Measurements from ENCODE around the gene GPR68. TPM values are rescaled to one million over a fixed set of nuclear protein-coding genes. Genes with fewer than 3 reads are reported as not detected.

The GPR68 gene
- total and polyA plus RNA-seq, 2 experiments from 2014 or later, result 0.20 to 0.42 TPM

DNA sequence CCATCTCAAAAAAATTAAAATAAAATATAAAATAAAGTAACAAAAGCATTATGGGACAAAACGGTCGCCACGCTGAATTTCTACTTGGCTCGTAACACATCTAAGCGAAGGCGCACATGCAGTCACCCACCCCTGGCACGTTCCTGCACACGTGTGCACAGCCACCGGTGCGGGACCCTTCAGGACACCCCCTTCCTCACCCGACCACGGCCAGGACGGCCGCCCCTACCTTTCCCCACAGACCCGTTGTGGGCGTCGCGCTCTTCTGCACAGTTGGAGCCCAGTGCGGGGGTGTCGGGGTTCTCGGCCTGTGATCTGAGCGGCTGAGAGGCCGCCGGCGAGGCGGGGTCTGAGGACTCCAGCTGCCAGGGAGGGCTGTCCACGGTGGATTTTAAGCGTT is 44.4 kb upstream of the GPR68 start:
- no peak overlapping the region for H2AFZ ChIP-seq
- H3K27ac ChIP-seq, result no peak overlapping the region
- DNase-seq (ENCODE audit: low spot score), result no peak
- no peaks in the 10 kb centered on the region for H3K9me2 ChIP-seq (replicated peaks; ENCODE audit: insufficient read depth)
- H3K4me2 ChIP-seq, result no peak overlapping the region
- H3K9me3 ChIP-seq (ENCODE audit: low read depth), result no peaks in the 10 kb centered on the region
- no peaks in the 10 kb centered on the region for H3K36me3 ChIP-seq (replicated peaks; ENCODE audit: insufficient read depth, low read depth)
- peaks cover 14% of the 10 kb centered on the region for H3K4me1 ChIP-seq (ENCODE audit: insufficient read depth)
- 97% methylated on average over 28 of the region's 28 CpGs for WGBS (ENCODE audit: low lambda C conversion rate, missing lambda C conversion rate)
- TF ChIP-seq EZH2phosphoT487 (IDR thresholded peaks at IDR 0.05; ENCODE audit: low read depth, severe bottlenecking, unreplicated experiment) (no peak), CTCF (IDR thresholded peaks at IDR 0.05; ENCODE audit: poor library complexity) (no peak), EZH2 (IDR thresholded peaks at IDR 0.05; ENCODE audit: borderline replicate concordance) (no peak)
- H3K4me3 ChIP-seq, result no peak overlapping the region
- H4K20me1 ChIP-seq (ENCODE audit: insufficient read depth, poor library complexity, severe bottlenecking), result no peaks in the 10 kb centered on the region
- no peaks in the 10 kb centered on the region for H3K79me2 ChIP-seq
- H3K27me3 ChIP-seq, result no peaks in the 10 kb centered on the region

DNA sequence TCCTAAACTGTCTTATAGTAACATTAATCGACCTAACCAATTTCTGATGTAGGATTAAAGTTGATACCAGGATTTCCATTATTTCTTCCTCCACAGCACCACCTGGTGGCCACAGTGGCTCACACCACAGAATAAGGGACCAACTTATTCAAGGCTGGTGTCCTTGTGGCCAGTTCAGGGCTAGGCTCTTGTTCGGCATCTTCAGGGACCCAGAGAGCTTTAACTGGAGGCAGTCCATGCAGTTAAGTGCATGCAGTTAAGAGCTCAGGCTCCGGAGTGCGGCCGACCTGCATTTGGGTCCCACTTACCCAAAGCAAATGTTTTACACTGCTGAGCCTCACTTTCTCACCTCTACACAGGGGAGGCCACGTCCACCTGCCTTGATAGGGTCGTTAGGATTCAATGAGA is 42.0 kb upstream of the GPR68 start:
- Histone ChIP-seq H4K20me1 (ENCODE audit: insufficient read depth, poor library complexity, severe bottlenecking) (no peaks in the 10 kb centered on the region), H3K9me3 (ENCODE audit: low read depth) (no peaks in the 10 kb centered on the region), H3K4me3 (no peak overlapping the region), H3K27me3 (no peaks in the 10 kb centered on the region), H3K4me1 (ENCODE audit: insufficient read depth) (peaks cover 21% of the 10 kb centered on the region), H2AFZ (no peak overlapping the region), H3K4me2 (no peak overlapping the region), H3K36me3 (replicated peaks; ENCODE audit: insufficient read depth, low read depth) (peaks cover 3% of the 10 kb centered on the region), H3K9me2 (replicated peaks; ENCODE audit: insufficient read depth) (no peaks in the 10 kb centered on the region), H3K27ac (no peak overlapping the region), H3K79me2 (no peaks in the 10 kb centered on the region)
- 55% methylated on average over 7 of the region's 7 CpGs for WGBS (ENCODE audit: low lambda C conversion rate, missing lambda C conversion rate)
- TF ChIP-seq EZH2phosphoT487 (IDR thresholded peaks at IDR 0.05; ENCODE audit: low read depth, severe bottlenecking, unreplicated experiment), result no peak
- no peak for TF ChIP-seq EZH2 (IDR thresholded peaks at IDR 0.05; ENCODE audit: borderline replicate concordance)
- peak; percentile 91 for TF ChIP-seq CTCF (IDR thresholded peaks at IDR 0.05; ENCODE audit: poor library complexity)
- peak; percentile 73 for DNase-seq (ENCODE audit: low spot score)

DNA sequence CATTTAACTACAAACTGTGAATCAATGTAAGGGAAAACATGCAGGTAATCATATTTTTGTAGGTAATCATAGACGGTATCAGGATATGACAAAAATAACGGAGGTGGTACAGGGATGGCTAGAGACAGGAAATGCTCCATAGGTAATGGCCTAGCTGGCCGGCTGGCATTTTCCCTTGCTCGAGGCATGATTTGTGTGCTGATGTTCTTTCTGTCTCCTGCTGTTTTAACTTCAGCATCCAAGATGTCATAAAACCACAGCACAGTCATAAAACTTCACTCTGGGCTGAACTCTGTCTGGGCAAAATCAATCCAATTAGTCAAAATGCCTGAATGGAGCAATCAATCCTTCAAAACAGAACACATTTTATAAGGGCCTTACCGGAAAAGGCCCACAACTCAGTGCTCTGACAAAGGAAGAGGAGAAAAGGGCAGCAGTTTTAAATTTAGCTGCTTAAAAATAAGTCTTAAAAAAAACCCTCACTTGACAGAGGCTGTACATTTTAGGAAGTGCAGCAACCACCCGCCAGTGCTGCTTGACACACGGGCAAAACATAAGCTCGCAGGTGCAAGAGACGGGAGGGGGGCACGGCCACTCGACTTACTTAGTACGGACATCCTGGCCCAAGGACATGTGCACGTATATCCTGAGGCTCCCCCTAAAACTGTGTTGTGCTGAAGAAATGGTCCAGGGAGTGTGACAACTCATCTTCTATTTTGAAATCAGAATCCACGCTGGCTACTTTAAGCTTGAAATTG is 40.5 kb upstream of the GPR68 start:
- Histone ChIP-seq H3K27me3 (no peaks in the 10 kb centered on the region), H2AFZ (no peak overlapping the region), H3K27ac (no peak overlapping the region), H3K9me3 (ENCODE audit: low read depth) (no peaks in the 10 kb centered on the region), H4K20me1 (ENCODE audit: insufficient read depth, poor library complexity, severe bottlenecking) (no peaks in the 10 kb centered on the region), H3K4me3 (no peak overlapping the region), H3K9me2 (replicated peaks; ENCODE audit: insufficient read depth) (no peaks in the 10 kb centered on the region), H3K36me3 (replicated peaks; ENCODE audit: insufficient read depth, low read depth) (peaks cover 3% of the 10 kb centered on the region), H3K79me2 (no peaks in the 10 kb centered on the region), H3K4me2 (no peak overlapping the region), H3K4me1 (ENCODE audit: insufficient read depth) (peaks cover 21% of the 10 kb centered on the region)
- TF ChIP-seq EZH2 (IDR thresholded peaks at IDR 0.05; ENCODE audit: borderline replicate concordance), result no peak
- TF ChIP-seq CTCF (IDR thresholded peaks at IDR 0.05; ENCODE audit: poor library complexity), result no peak
- no peak for TF ChIP-seq EZH2phosphoT487 (IDR thresholded peaks at IDR 0.05; ENCODE audit: low read depth, severe bottlenecking, unreplicated experiment)
- 48% methylated on average over 14 of the region's 14 CpGs for WGBS (ENCODE audit: low lambda C conversion rate, missing lambda C conversion rate)
- DNase-seq (ENCODE audit: low spot score), result no peak
